Thoracic aorta (tissue), 2 donors: ENCODE measurements around the gene PPARG. TPM values are rescaled to one million over a fixed set of nuclear protein-coding genes. Genes with fewer than 3 reads are reported as not detected.

Source experiments
- total RNA-seq, 2 donors: library from RNA; depleted of rRNA; stranded (reverse); fragments of >200 nt; gene quantifications; one replicate each; pipeline versions ENCODE4 v1.1.0 to v1.2.3, GENCODE V29; 2016

Gene PPARG
- total RNA-seq, 2 donors from 2014 or later, result 8.5 to 13.1 TPM

Other genes starting within 250 kb of the PPARG start
- gene TIMP4, start 130.2 kb upstream of the PPARG start, total RNA-seq, result 10 to 100 TPM; 56.7 to 73.9 TPM
- gene TSEN2, start 195.4 kb downstream of the PPARG start, total RNA-seq, result 10 to 100 TPM; 17.8 to 31.5 TPM